Ramos (cell line): ENCODE measurements around the gene ZNF780A.
"Not testable (repeated sequence)": the region's sequence is repeated elsewhere in the genome, so short reads cannot be mapped to it uniquely, and the experiment has no call there.

Experiments used
- in situ Hi-C: fragments of 300-500 bp; cut with MboI; formaldehyde crosslinking; loops from one replicate; pipeline ENCODE4 v1.14.3; 2022; ENCODE audit warnings: low sequenced_read_pairs; ENCODE audit not compliant: unreplicated experiment

The ZNF780A gene

DNA sequence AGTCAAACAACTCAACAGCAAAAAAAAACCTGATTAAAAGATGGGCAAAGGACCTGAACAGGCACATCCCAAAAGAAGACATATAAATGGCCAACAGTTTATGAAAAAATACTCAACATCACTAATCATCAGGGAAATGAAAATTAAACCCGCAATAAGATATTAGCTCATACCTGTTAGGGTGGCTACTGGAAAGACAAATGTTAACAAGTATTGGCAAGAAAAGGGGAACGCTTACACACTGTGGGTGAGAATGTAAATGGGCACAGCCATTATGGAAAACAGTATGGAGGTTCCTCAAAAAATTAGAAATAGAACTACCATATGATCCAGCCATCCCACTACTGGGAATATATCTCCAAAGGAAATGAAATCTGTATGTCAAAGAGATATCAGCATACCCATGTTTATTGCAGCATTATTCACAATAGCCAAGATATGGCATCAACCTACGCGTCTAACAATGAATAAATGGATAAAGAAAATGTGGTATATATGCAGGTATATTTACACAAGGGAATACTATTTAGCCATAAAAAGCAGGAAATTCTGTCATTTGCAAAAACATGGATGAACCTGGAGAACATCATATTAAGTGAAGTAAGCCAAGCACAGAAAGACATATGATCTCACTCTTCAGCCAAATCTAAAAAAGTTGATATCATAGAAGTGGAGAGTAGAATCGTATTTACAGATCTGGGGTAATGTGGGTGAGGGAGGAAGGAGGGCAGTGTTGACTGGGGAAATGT, 2.3 kb downstream of the ZNF780A start:
- in situ Hi-C loops = no loop called here

DNA sequence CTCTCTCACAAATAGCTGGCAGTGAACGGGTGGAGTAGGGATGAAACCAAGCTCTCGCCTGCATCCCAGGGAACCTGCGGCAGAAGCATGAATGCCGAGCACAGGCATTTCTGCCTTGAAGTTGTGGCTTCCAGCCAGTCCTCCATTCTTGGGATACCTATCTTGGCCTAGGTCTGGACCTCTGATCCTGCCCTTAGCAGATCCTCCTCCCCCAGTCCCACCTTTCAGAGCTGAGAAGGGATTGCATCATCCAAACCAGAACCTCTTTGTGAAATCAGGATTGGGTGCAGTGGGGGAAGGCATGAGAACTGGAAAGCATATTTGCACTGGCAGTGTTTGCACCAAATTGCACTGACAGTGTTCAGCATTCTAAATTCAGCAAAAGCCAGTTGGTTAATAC, 5.8 kb downstream of the ZNF780A start:
- in situ Hi-C loops = no loop called here

DNA sequence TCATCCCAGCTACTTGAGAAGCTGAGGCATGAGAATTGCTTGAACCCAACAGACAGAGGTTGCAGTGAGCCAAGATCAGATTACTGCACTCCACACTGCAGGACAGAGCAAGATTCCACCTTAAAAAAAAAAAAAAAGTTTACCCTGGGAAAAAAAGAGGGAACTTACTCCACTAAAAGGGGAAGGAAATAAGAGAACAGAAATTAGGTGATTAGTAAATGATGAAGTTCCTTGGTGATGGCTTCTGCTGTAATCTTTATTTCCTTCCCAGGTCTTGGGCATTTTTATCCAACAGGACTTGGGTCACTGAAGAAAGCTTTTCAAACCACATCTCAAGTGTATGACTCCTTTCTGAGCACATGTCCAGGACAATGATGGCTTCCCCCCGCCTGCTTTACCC, 9.3 kb downstream of the ZNF780A start:
- in situ Hi-C loops = no loop called here

DNA sequence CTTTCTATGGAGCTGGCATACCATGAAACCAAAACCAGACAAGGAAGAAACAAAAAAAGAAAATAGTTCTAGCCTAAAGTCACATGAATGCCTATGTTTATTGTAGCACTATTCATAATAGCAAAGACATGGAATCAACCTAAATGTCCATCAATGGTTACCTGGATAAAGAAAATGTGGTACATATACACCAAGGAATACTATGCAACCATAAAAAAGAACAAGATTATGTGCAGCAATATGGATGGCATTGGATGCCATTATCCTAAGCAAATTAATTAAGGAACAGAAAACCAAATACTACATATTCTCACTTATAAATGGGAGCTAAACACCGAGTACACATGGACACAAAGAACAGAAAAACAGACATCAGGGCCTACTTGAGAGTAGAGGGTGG, 10.5 kb downstream of the ZNF780A start:
- in situ Hi-C loops = no loop called here

DNA sequence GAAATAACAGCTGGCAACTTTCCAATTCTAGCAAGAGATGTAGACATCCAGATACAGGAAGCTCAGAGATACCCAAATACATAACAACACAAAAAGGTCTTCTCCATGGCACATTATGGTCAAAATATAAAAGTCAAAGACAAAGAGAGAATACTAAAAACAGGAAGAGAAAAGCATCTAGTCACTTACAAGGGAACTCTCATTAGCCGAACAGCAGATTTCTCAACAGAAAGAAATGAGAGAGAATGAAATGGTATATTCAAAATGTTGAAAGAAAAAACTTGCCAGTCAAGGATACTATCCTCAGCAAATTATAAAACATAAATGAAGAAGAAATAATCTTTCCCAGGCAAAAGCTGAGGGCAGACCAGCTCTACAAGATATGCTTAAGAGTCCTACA, 12.4 kb downstream of the ZNF780A start:
- in situ Hi-C loops = no loop called here

DNA sequence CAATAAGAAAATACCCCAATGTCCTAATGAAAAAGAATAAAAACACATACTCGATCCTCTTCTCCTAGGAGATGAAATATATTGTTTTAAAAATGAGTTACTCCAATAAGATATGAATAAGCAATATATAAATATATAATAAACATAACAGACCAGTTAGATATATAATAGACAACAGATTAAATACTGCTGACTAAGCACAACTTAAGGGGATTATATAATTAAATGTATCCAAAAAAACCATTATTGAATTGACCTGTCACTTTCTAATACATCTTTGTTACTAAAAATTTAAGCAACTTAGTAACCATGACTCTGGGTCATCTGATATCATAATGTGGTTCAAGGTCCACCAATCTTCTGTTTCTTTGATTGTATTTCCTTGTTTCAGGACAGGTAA, 20.7 kb downstream of the ZNF780A start:
- in situ Hi-C loops = no loop called here

DNA sequence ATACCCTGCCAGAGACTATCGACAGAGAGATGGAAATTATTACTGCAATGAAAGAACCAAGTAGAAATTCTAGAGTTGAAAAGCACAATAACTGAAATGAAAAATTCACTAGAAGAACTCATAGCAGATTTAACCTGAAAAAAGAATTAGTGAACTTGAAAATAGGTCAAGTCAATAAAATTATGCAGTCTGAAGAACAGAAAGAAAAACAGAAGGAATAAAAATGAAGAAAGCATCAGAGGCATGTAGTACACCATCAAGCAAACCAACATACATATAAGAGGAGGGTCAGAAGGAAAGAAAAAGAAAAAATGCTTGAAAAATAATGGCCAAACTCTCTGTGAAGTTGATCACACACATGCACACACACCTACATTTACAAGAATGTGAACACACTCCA, 31.1 kb downstream of the ZNF780A start:
- in situ Hi-C loops = no loop called here

DNA sequence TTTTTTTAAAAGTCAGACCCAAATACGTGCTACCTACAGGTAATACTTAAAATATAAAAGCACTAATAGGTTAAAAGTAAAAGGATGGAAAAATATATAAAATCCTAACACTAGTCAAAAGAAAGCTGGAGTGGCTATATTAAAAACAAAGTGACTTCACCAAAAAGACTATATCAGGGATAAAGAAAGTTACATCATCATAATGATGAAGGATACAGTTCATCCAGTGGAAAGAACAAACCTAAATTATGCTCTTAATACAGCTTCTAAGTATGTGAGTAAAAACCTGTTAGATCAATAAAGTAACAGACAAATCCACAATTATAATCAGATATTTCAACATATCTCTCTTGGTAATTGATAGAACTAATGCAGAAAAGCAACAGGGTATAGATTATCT, 33.6 kb downstream of the ZNF780A start:
- in situ Hi-C loops = no loop called here

DNA sequence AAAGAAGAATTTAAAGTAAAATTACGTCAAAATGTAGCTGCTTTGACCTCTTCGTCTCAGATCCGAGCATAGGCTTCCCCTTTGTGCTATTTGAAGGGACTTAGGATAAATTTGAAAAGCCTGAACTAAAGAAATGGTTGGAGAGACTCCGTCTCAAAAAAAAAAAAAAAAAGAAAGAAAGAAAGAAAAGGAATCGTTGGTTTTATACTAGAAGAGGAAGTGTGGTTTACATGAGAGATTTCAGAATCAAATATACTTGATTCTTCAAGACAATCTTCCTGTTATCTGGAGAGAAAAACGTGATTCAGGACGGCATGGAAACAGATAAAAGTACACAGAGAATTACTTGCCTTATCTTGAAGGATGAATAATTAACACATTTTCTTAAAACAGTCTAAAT, 34.2 kb downstream of the ZNF780A start:
- in situ Hi-C loops = no loop called here

DNA sequence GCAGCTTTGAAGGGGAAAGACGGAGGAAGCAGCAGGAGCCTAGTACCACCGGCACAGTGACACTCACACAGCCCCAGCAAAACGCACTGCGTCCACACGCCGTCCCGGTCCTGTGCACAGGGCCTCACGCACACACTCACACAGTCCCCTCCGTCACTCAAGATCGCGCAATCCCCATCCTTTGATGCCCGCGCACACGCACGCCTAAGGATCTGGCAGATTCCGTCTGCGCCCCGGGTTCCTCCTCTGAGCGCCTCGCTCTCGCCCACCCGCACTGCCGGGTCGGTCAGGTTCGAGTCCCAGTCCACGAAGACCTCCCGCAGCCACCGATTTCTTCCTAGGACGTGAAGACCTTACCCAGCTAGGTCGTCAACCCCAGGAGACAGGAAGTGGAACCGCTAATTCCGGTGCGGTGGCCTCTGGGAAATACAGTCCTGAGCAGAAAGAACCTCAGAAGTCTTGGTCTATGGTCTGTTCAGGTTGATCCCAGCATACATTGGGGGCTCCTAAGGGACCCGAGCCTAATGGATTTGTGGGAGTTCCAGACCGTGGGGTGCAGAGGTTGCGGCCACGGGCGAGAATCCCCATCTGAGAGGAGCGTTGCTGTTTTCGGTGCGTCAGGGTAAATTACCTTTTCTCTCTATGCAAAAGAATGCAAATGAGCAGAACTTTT, 34.8 kb downstream of the ZNF780A start, which contains the start of gene ZNF780B:
Gene ZNF780B (minus strand): TSS at position 400 of the 673 bp plus-strand sequence. CDS start 5,899 bp downstream, outside the sequence.
- in situ Hi-C loops = no loop called here

DNA sequence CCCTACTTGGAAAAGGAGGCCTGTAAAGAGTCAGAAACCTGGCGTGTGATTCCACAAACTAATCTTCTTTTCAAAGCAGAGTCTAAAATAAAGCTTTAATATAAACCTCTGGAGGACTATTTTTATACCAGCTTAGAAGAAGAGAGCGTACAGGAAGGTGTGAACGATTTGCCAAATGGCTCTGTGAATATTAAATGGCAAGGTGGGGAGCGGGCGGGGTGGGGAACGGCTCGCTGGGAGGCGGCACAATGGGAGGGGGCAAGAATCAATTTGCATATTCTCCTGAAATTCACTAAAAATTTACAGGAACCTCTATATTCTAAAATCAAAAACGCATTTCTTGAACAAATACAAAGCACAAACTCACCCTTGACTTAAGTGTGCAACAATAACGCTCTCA, 35.7 kb downstream of the ZNF780A start:
- in situ Hi-C loops = no loop called here

DNA sequence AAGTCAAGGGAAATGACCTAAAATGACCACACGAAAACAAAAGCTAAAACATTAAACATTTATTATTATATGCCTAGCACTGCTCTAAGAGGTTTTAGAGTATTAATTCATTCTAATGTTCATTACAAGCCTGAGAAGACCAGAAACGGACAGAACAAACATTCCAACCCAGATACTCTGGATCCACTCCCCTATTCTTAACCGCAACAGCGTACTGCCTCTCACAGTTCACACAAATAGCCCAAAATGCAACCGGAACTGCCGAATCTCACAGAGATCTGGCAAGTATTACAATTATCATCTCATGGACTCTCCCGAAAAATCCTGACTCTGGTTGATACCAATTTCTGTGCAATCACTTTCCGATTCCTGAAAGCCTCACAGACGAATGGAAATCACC, 36.1 kb downstream of the ZNF780A start:
- in situ Hi-C loops = no loop called here

DNA sequence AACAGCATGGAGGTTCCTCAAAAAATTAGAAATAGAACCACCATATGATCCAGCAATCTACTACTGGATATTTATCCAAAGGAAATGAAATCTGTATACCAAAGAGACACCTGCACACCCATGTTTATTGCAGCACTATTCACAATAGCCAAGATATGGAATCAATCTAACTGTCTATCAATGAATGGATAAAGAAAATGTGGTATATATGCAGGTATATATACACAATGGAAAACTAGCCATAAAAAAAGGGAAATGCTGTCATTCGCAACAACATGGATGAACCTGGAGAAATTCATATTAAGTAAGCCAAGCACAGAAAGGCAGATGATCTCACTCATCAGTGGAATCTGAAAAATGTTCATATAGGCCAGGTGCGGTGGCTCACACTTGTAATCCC, 37.3 kb downstream of the ZNF780A start:
- in situ Hi-C loops = no loop called here

DNA sequence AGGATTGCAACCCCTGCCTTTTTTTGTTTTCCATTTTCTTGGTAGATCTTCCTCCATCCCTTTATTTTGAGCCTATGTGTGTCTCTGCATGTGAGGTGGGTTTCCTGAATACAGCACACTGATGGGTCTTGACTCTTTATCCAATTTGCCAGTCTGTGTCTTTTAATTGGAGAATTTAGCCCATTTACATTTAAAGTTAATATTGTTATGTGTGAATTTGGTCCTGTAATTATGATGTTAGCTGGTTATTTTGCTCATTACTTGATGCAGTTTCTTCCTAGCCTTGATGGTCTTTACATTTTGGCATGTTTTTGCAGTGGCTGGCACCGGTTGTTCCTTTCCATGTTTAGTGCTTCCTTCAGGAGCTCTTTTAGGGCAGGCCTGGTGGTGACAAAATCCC, 49.0 kb downstream of the ZNF780A start:
- in situ Hi-C loops = not testable (repeated sequence)

DNA sequence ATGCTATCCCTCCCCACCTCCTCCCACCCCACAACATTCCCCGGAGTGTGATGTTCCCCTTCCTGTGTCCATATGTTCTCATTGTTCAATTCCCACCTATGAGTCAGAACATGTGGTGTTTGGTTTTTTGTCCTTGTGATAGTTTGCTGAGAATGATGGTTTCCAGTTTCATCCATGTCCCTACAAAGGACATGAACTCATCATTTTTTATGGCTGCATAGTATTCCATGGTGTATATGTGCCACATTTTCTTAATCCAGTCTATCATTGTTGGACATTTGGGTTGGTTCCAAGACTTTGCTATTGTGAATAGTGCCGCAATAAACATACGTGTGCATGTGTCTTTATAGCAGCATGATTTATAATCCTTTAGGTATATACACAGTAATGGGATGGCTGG, 52.7 kb downstream of the ZNF780A start:
- in situ Hi-C loops = not testable (repeated sequence)

DNA sequence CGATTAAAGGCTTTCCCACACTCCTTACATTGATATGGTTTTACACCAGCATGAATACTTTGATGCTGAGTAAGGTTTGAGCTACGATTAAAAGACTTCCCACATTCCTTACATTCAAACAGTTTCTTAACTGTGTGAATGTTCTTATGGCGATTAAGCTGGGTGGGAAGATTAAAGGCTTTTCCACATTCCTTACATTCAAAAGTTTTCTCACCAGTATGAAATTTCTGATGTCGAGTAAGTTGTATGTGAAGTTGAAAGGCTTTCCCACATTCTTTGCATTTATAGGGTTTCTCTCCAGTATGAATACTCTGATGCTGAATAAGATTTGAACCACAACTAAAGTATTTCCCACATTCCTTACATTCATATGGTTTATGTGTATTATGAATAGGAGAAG, 54.7 kb downstream of the ZNF780A start:
- in situ Hi-C loops = no loop called here

DNA sequence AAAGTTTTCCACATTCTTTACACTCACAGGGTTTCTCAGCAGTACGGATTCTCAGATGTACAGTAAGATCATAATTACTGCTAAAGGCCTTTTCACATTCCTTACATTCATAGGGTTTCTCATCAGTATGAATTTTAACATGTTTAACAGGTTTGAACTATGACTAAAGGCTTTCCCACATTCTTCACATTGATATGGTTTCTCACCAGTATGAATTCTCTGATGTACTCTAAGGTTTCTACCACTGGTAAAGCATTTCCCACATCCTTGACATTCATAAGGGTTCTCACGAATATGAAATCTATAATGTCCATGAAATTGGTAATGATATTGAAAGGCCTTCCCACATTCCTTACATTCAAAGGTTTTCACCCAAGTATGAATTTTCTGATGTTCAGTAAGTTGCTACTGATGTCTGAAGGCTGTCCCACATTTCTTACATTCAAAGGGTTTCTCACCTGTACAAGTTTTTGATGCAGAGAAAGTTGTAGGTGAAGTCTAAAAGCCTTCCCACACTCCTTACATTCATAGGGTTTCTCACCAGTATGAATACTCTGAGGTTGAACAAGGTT, 56.7 kb downstream of the ZNF780A start:
- in situ Hi-C loops = no loop called here

DNA sequence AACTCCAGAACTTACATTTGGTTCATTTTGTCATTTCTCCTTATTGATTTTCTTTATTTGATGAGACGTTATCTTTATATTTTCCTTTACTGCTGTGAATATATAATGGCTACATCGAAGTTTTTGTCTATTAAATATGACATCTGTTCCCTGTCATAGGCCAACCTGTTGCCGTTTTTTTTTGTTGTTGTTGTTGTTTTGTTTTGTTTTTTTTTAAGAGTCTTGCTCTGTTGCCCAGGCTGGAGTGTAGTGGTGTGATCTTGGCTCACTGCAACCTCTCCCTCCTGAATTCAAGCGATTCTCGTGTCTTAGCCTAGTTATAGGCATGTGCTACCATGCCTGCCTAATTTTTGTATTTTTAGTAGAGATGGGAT, 64.2 kb downstream of the ZNF780A start:
- in situ Hi-C loops = no loop called here

DNA sequence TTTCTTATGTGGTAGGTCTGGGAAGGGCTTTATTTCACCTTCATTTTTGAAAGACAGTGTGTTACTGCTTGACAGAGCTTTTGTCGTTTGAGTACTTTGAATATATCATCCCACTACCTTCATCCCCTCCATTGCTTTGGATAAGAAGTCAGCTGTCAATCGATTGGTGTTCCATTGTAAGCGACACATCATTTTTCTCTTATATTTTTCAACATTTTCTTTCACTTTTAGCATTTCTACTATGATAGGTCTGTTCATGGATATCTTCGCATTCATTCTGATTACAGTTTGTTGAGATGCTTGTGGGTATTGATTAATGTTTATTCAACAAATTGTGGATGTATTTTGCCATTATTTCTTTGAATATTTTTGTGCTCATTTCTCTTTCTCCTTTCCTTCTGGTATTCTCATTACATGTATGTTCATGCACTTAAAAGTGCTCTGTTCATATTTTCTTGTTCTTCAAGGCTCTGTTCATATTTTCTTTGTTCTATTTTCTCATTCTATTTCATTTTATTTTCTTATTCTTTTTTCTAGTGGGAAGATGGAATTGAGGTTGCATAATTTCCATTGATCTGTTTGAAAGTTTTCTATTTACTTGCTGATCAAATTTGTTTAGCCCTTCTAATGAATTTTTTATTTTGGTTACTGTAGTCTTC, 64.7 kb downstream of the ZNF780A start:
- in situ Hi-C loops = no loop called here

DNA sequence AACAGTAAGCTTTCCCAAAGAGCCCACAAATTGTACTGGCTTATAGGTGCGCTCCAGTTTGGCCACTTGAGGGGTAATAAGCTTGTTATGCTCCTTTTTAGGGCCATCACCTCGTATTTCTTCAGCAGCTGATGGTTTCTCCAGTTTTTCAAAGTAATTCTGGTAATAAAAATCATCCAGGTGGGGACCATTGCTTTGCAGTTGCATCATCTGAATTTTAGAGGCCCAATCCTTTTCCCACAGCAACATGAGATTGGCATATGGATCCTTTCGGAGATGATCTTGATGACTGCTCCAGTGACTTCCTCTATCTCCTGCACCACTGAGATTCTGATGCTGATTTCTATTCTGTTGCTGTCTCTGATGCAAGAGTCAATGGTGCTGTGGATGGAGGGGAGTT, 66.8 kb downstream of the ZNF780A start:
- in situ Hi-C loops = no loop called here
